Osteoblast (primary cell): ENCODE results near the gene ETV6. TPM values are rescaled to one million over a fixed set of nuclear protein-coding genes. Genes with fewer than 3 reads are reported as not detected.
A peak's percentile ranks its signal among the peaks of the same experiment; 100 is the strongest.

Experiments
- DNase-seq: peaks from one replicate; pipeline ENCODE4 v3.0.0; 2011; ENCODE audit warnings: low spot score, mixed read lengths; ENCODE audit not compliant: insufficient read length; ENCODE audit errors: missing footprints
- H2AFZ ChIP-seq: 2 replicates; pipeline ENCODE4 v1.6.0; 2011; ENCODE audit warnings: mild to moderate bottlenecking, low read length
- H3K27ac ChIP-seq: 2 replicates; pipeline ENCODE4 v1.5.1; 2011; ENCODE audit warnings: mild to moderate bottlenecking, low read depth, low read length, moderate library complexity
- H3K27me3 ChIP-seq: 2 replicates; pipeline ENCODE4 v1.6.0; 2012; ENCODE audit warnings: mild to moderate bottlenecking, control low read depth, inconsistent platforms, low read length, moderate library complexity; ENCODE audit not compliant: insufficient read depth
- H3K36me3 ChIP-seq: 2 replicates; pipeline ENCODE4 v1.5.1; 2011; ENCODE audit warnings: mild to moderate bottlenecking, low read length, control low read depth, moderate library complexity; ENCODE audit not compliant: insufficient read depth
- H3K4me1 ChIP-seq: 2 replicates; pipeline ENCODE4 v1.5.1; 2011; ENCODE audit warnings: mild to moderate bottlenecking, low read length, control low read depth, moderate library complexity; ENCODE audit not compliant: insufficient read depth
- H3K4me2 ChIP-seq: 2 replicates; pipeline ENCODE4 v1.6.0; 2011; ENCODE audit warnings: mild to moderate bottlenecking, low read length; ENCODE audit not compliant: insufficient read depth
- H3K4me3 ChIP-seq: fragments of 200-600 bp; sonication (generic); 3 replicates; pipeline ENCODE4 v1.5.1; 2012; ENCODE audit warnings: mild to moderate bottlenecking, low read length, inconsistent platforms; ENCODE audit not compliant: insufficient read depth
- H3K79me2 ChIP-seq: 2 replicates; pipeline ENCODE4 v1.6.0; 2012; ENCODE audit warnings: mild to moderate bottlenecking, low read length, control low read depth, inconsistent platforms; ENCODE audit not compliant: insufficient read depth
- H3K9me3 ChIP-seq: 2 replicates; pipeline ENCODE4 v1.5.1; 2011; ENCODE audit warnings: low read depth, low read length, control low read depth
- H4K20me1 ChIP-seq: 2 replicates; pipeline ENCODE4 v1.6.0; 2012; ENCODE audit warnings: mild to moderate bottlenecking, low read length, control low read depth; ENCODE audit not compliant: insufficient read depth
- total RNA-seq: library from RNA; depleted of rRNA; stranded (reverse); fragments of >200 nt; gene quantifications from 2 replicates; pipeline ENCODE4 v1.2.3, GENCODE V29; 2012
- TF ChIP-seq, protein P1 (sequence below): IDR thresholded peaks from 2 replicates; pipeline ENCODE4 v1.5.1; 2011; ENCODE audit warnings: mild to moderate bottlenecking, low read depth, low read length, moderate library complexity; ENCODE audit errors: extremely low read depth

ETV6 gene
- total RNA-seq, 1 donor, result 16.3 TPM

DNA sequence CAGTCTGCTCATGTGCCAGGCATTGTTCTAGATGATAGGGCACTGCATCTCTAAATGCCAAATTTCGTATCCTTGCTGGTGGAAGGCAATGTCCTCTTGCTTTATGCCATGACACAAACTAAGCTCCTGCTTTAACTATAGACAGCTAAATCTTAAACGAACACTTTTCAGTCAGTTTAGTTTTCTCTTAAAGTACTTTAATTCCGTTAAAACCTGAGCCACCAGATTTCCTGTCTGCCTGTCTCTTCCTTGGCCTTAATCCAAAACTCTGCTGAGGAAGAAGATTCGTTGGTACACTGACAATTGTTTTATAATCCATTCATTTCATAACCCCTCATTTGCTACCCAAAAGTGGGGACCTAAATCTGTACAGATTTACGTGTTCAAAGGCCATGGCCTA is 226.8 kb downstream of the ETV6 start:
- no peaks in the 10 kb centered on the region for H3K9me3 ChIP-seq
- H3K79me2 ChIP-seq, result peaks cover 6% of the 10 kb centered on the region
- no peaks in the 10 kb centered on the region for H3K27me3 ChIP-seq
- peaks cover 10% of the 10 kb centered on the region for H3K36me3 ChIP-seq
- H3K4me1 ChIP-seq, result peaks cover 30% of the 10 kb centered on the region
- H4K20me1 ChIP-seq, result peaks cover 9% of the 10 kb centered on the region
- H3K27ac ChIP-seq, result no peak overlapping the region
- H3K4me2 ChIP-seq, result no peak overlapping the region
- no peak for DNase-seq
- no peak overlapping the region for H3K4me3 ChIP-seq
- no peak overlapping the region for H2AFZ ChIP-seq
- TF ChIP-seq, protein P1, sequence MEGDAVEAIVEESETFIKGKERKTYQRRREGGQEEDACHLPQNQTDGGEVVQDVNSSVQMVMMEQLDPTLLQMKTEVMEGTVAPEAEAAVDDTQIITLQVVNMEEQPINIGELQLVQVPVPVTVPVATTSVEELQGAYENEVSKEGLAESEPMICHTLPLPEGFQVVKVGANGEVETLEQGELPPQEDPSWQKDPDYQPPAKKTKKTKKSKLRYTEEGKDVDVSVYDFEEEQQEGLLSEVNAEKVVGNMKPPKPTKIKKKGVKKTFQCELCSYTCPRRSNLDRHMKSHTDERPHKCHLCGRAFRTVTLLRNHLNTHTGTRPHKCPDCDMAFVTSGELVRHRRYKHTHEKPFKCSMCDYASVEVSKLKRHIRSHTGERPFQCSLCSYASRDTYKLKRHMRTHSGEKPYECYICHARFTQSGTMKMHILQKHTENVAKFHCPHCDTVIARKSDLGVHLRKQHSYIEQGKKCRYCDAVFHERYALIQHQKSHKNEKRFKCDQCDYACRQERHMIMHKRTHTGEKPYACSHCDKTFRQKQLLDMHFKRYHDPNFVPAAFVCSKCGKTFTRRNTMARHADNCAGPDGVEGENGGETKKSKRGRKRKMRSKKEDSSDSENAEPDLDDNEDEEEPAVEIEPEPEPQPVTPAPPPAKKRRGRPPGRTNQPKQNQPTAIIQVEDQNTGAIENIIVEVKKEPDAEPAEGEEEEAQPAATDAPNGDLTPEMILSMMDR, result no peak

DNA sequence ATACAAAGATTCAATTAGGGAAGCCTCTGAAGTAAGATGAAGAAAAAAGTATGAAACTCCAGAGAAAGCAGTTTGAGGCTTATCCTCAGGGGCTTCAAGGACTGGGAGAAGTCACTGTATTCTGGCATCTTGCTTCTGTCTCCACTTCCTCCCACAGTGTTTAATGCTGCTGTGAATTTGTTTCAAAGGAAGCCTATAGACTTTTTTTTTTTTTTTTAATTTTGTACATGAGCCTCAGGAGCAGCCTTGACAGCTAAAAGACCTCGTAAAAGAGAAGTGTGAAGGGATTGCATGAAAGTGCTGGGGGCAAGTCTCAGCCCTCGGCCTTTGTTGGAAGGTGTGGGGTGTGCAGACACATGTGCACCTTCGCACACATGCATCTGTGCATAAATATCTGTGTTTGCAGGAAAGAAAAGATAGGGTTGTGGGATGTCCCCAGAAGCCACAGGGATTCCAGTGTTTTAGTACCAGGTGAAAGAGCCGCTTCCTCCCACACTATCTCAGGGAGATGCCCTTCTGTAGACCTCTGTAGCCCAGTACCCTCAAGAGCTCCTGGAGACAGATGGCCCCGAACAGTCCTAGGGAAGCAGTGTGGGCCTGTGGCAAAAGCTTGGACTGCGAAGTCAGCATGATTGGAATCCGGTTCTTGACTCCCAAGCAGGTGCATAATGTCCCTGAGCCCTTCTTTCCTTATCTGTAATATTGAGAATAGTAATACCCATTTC is 227.8 kb downstream of the ETV6 start:
- Histone ChIP-seq H3K79me2 (peaks cover 6% of the 10 kb centered on the region), H3K9me3 (no peaks in the 10 kb centered on the region), H3K4me3 (no peak overlapping the region), H3K27ac (no peak overlapping the region), H3K4me2 (peak overlapping the region; percentile 52), H2AFZ (no peak overlapping the region), H3K27me3 (no peaks in the 10 kb centered on the region), H3K36me3 (peaks cover under 1% of the 10 kb centered on the region), H4K20me1 (peaks cover 4% of the 10 kb centered on the region), H3K4me1 (peaks cover 30% of the 10 kb centered on the region)
- TF ChIP-seq, protein P1, result no peak
- no peak for DNase-seq

DNA sequence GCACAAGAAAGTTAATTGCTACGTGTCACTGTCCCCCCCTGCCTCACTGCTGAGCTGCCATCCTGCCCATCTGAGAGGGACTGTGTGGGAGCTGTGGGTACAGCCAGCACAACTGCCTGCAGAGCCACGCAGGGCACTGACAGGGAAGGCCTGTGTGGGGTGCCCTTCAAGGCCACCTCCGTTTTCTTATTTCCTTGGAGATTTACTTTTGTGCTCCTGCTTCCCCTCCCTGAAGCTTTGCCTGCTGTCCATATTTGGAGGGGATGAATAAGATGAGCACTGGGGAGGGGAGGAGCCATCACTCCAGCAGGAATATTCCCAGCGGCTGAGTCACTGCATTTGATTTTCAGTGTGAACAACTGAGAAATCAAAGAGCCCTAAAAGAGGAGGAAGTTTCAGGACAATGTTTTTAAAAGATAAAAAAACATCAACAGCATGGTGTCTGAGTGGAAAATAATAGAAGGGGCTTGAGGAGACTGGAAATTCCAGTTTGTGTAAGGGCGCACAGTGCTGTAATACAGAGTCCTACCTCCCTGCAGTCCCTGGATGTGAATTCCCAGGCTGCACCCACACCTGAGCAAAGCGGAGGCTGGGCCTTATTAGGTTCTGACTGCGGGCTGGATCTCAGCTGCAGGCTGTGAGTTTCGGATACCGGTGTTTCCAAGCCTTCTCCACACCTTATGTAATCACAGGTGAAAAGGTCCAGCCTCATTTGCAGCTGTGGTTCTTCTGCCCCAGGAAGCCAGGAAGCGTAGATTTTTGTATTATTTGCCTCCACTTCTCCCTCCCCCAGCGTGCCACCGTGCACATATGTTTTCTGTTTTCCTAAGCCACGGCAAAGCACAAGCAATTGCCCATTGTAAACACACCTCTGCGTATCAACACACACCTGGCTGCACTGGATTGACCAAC is 228.7 kb downstream of the ETV6 start:
- no peaks in the 10 kb centered on the region for H3K27me3 ChIP-seq
- H3K36me3 ChIP-seq, result no peaks in the 10 kb centered on the region
- no peak overlapping the region for H2AFZ ChIP-seq
- peak; percentile 89 for DNase-seq
- H3K79me2 ChIP-seq, result peaks cover 6% of the 10 kb centered on the region
- H4K20me1 ChIP-seq, result peaks cover under 1% of the 10 kb centered on the region
- no peaks in the 10 kb centered on the region for H3K9me3 ChIP-seq
- peak overlapping the region; percentile 38 for H3K27ac ChIP-seq
- H3K4me2 ChIP-seq, result peak overlapping the region; percentile 52
- H3K4me1 ChIP-seq, result peaks cover 30% of the 10 kb centered on the region
- TF ChIP-seq, protein P1, result no peak
- H3K4me3 ChIP-seq, result no peak overlapping the region

DNA sequence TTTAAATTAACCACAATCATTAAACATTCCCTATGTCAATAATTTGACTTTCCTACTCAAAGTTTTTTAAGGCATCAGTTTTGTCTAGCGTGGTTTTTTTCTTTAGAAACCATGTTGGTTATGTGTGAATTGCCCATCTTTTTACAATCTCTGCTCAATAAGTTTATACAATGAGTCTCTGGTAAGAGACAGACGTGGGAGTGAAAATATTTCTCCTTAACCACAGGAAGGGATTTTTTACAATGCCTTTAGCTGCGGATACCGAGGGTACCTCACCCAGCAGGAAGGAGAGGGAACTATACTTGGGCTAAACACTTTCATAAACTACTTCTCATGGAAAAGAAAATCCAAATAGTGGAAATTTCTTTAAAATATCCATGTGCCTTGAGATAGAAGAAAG is 229.8 kb downstream of the ETV6 start:
- peak overlapping the region; percentile 38 for H3K27ac ChIP-seq

More for the DNA sequence above, 229.8 kb downstream of the ETV6 start:
- H3K36me3 ChIP-seq, result peaks cover 6% of the 10 kb centered on the region
- H4K20me1 ChIP-seq, result no peaks in the 10 kb centered on the region
- H3K9me3 ChIP-seq, result no peaks in the 10 kb centered on the region
- H3K79me2 ChIP-seq, result peaks cover 6% of the 10 kb centered on the region
- TF ChIP-seq, protein P1, result no peak
- H2AFZ ChIP-seq, result no peak overlapping the region
- DNase-seq, result no peak
- H3K4me3 ChIP-seq, result no peak overlapping the region
- H3K4me1 ChIP-seq, result peaks cover 35% of the 10 kb centered on the region
- H3K4me2 ChIP-seq, result peak overlapping the region; percentile 66
- no peaks in the 10 kb centered on the region for H3K27me3 ChIP-seq
